ENCODE measurements around the gene TCERG1L. TPM values are rescaled to one million over a fixed set of nuclear protein-coding genes. Genes with fewer than 3 reads are reported as not detected.

TCERG1L gene
- total RNA-seq, 1 experiment from 2014 or later, result not detected

DNA sequence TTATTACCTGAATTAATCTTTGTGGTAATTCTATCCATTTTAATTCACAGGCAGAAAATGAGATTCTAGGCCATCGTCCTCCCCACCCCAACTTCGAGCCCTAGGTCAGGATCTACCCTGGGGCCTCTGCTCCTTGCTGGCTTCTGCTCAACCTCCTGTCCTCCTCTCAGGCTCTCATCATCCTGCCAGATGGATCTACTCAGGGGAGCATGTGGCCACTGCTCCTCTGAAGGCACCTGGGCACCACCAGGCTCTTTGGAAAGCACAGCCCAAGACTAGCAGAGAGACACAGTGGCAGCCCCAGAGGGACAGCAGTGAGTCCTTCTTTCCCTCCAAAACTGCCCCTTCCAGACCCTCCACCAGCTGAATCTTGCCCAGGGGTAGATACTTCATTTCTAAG is 248.2 kb downstream of the TCERG1L start:
- Mint-ChIP-seq H3K4me3 (ENCODE audit: low read depth, unreplicated experiment) (no peak overlapping the region), H3K27me3 (ENCODE audit: unreplicated experiment) (no peaks in the 10 kb centered on the region), H3K4me1 (ENCODE audit: low read depth, unreplicated experiment) (no peaks in the 10 kb centered on the region), H3K27ac (ENCODE audit: unreplicated experiment) (no peak overlapping the region), H3K36me3 (ENCODE audit: insufficient read depth, unreplicated experiment) (no peaks in the 10 kb centered on the region), H3K9me3 (ENCODE audit: low read depth, unreplicated experiment) (no peaks in the 10 kb centered on the region)
- CTCF ChIA-PET, result no interaction called here
- no peak for DNase-seq
- intact Hi-C loops (cut with micrococcal nuclease; ENCODE audit: unreplicated experiment), result no loop called here
- no TSS peak for BruUV-seq (replicated peaks)
- TF ChIP-seq CTCF (IDR thresholded peaks at IDR 0.05; ENCODE audit: unreplicated experiment), result no peak

GRCh38 chr10:131062621-131063260 is 248.8 kb downstream of the TCERG1L start:
- no peaks in the 10 kb centered on the region for H3K36me3 Mint-ChIP-seq (ENCODE audit: insufficient read depth, unreplicated experiment)
- no peak overlapping the region for H3K27ac Mint-ChIP-seq (ENCODE audit: unreplicated experiment)
- TF ChIP-seq CTCF (IDR thresholded peaks at IDR 0.05; ENCODE audit: unreplicated experiment), result no peak
- no TSS peak for BruUV-seq (replicated peaks)
- CTCF ChIA-PET, result no interaction called here
- no peaks in the 10 kb centered on the region for H3K27me3 Mint-ChIP-seq (ENCODE audit: unreplicated experiment)
- no peak for DNase-seq
- H3K4me3 Mint-ChIP-seq (ENCODE audit: low read depth, unreplicated experiment), result no peak overlapping the region
- peaks cover 4% of the 10 kb centered on the region for H3K9me3 Mint-ChIP-seq (ENCODE audit: low read depth, unreplicated experiment)
- intact Hi-C loops (cut with micrococcal nuclease; ENCODE audit: unreplicated experiment), result no loop called here
- H3K4me1 Mint-ChIP-seq (ENCODE audit: low read depth, unreplicated experiment), result no peaks in the 10 kb centered on the region

DNA sequence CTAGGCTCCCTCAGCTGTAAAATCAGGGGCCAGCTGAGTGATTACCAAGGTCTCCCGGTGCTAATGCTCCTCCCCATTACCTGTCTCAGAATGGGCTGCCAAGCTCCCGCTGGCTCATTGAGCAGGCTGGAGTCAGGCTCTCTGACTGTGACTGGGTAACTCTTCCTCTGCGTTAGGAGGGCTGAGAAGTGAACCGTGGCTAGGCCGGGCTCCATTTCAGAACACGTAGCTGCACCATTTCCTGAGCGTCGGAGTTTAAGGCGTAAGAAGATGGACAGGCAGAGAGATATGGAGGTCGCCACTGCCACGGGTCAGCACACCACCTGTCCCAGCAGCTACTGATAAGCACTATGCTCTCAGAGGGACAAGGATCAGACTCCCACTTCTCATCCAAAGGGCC is 250.3 kb downstream of the TCERG1L start:
- no peak for TF ChIP-seq CTCF (IDR thresholded peaks at IDR 0.05; ENCODE audit: unreplicated experiment)
- no peak overlapping the region for H3K4me3 Mint-ChIP-seq (ENCODE audit: low read depth, unreplicated experiment)
- H3K36me3 Mint-ChIP-seq (ENCODE audit: insufficient read depth, unreplicated experiment), result no peaks in the 10 kb centered on the region
- no peaks in the 10 kb centered on the region for H3K27me3 Mint-ChIP-seq (ENCODE audit: unreplicated experiment)
- CTCF ChIA-PET, result no interaction called here
- no peak overlapping the region for H3K27ac Mint-ChIP-seq (ENCODE audit: unreplicated experiment)
- H3K4me1 Mint-ChIP-seq (ENCODE audit: low read depth, unreplicated experiment), result no peaks in the 10 kb centered on the region
- intact Hi-C loops (cut with micrococcal nuclease; ENCODE audit: unreplicated experiment), result no loop called here
- H3K9me3 Mint-ChIP-seq (ENCODE audit: low read depth, unreplicated experiment), result peaks cover 4% of the 10 kb centered on the region
- no peak for DNase-seq
- BruUV-seq (replicated peaks), result no TSS peak

GRCh38 chr10:131059881-131060280 is 251.6 kb downstream of the TCERG1L start:
- H3K4me1 Mint-ChIP-seq (ENCODE audit: low read depth, unreplicated experiment), result no peaks in the 10 kb centered on the region

More at GRCh38 chr10:131059881-131060280, 251.6 kb downstream of the TCERG1L start:
- CTCF ChIA-PET, result no interaction called here
- no peak overlapping the region for H3K4me3 Mint-ChIP-seq (ENCODE audit: low read depth, unreplicated experiment)
- peaks cover 4% of the 10 kb centered on the region for H3K9me3 Mint-ChIP-seq (ENCODE audit: low read depth, unreplicated experiment)
- H3K36me3 Mint-ChIP-seq (ENCODE audit: insufficient read depth, unreplicated experiment), result no peaks in the 10 kb centered on the region
- intact Hi-C loops (cut with micrococcal nuclease; ENCODE audit: unreplicated experiment), result no loop called here
- H3K27me3 Mint-ChIP-seq (ENCODE audit: unreplicated experiment), result no peaks in the 10 kb centered on the region
- BruUV-seq (replicated peaks), result no TSS peak
- TF ChIP-seq CTCF (IDR thresholded peaks at IDR 0.05; ENCODE audit: unreplicated experiment), result no peak
- H3K27ac Mint-ChIP-seq (ENCODE audit: unreplicated experiment), result no peak overlapping the region
- DNase-seq, result no peak

Data from Calu3 (cell line).